Loucy (cell line): Measurements from ENCODE around the gene GPR52.

Experiments used
- H2AFZ ChIP-seq: fragments of 200-600 bp; sonication (generic); 2 replicates; pipeline ENCODE4 v1.6.0; 2016; ENCODE audit warnings: antibody characterized with exemption, mild to moderate bottlenecking, low read length, moderate library complexity
- H3F3A ChIP-seq: fragments of 200-600 bp; 2 replicates; pipeline ENCODE4 v1.6.0; 2016; ENCODE audit warnings: antibody characterized with exemption, low read depth, mild to moderate bottlenecking
- H3K27me3 ChIP-seq: fragments of 200-600 bp; sonication (generic); 2 replicates; pipeline ENCODE4 v1.6.1; 2014; ENCODE audit warnings: low read length, mild to moderate bottlenecking; ENCODE audit not compliant: insufficient read depth, poor library complexity, severe bottlenecking
- H3K36me3 ChIP-seq: fragments of 200-600 bp; sonication (generic); 2 replicates; pipeline ENCODE4 v1.6.1; 2016; ENCODE audit warnings: low read length; ENCODE audit not compliant: insufficient read depth
- H3K4me1 ChIP-seq: fragments of 200-600 bp; sonication (generic); 2 replicates; pipeline ENCODE4 v1.5.1; 2014; ENCODE audit warnings: low read length, mild to moderate bottlenecking; ENCODE audit not compliant: insufficient read depth, poor library complexity, severe bottlenecking
- H3K4me2 ChIP-seq: fragments of 200-600 bp; sonication (generic); 2 replicates; pipeline ENCODE4 v1.6.0; 2014; ENCODE audit warnings: antibody characterized with exemption, low read length, low read depth, mild to moderate bottlenecking; ENCODE audit not compliant: poor library complexity, severe bottlenecking
- H3K4me3 ChIP-seq: fragments of 200-600 bp; sonication (generic); 2 replicates; pipeline ENCODE4 v1.5.1; 2014; ENCODE audit warnings: low read length, mild to moderate bottlenecking, mixed read lengths; ENCODE audit not compliant: poor library complexity, severe bottlenecking
- H3K79me2 ChIP-seq: fragments of 200-600 bp; sonication (generic); 2 replicates; pipeline ENCODE4 v1.6.1; 2014; ENCODE audit warnings: low read length; ENCODE audit not compliant: insufficient read depth
- H3K9ac ChIP-seq: fragments of 200-600 bp; sonication (generic); 2 replicates; pipeline ENCODE4 v1.6.0; 2014; ENCODE audit warnings: mild to moderate bottlenecking, low read depth, low read length, moderate library complexity; ENCODE audit not compliant: poor library complexity, severe bottlenecking
- H3K9me2 ChIP-seq: fragments of 200-600 bp; sonication (generic); replicated peaks from 2 replicates; pipeline ENCODE4 v1.6.1; 2016; ENCODE audit warnings: low read depth, low read length, mixed read lengths
- H3K9me3 ChIP-seq: fragments of 200-600 bp; sonication (generic); 2 replicates; pipeline ENCODE4 v1.6.1; 2014; ENCODE audit warnings: mild to moderate bottlenecking, antibody characterized with exemption, low read length, low read depth; ENCODE audit not compliant: insufficient read depth
- H4K20me1 ChIP-seq: fragments of 200-600 bp; sonication (generic); 2 replicates; pipeline ENCODE4 v1.6.0; 2014; ENCODE audit warnings: antibody characterized with exemption, low read length, mild to moderate bottlenecking; ENCODE audit not compliant: insufficient read depth, poor library complexity, severe bottlenecking
- EZH2phosphoT487 ChIP-seq: fragments of 200-600 bp; IDR thresholded peaks from 2 replicates; pipeline ENCODE4 v1.6.1; 2018; ENCODE audit warnings: antibody characterized with exemption, mild to moderate bottlenecking, moderate library complexity, borderline replicate concordance
- TF ChIP-seq, protein P1 (sequence below): fragments of 200-600 bp; sonication (generic); conservative IDR thresholded peaks from 2 replicates; pipeline ENCODE4 v1.5.1; 2014; ENCODE audit warnings: mild to moderate bottlenecking, antibody characterized with exemption, low read length

The GPR52 gene

DNA sequence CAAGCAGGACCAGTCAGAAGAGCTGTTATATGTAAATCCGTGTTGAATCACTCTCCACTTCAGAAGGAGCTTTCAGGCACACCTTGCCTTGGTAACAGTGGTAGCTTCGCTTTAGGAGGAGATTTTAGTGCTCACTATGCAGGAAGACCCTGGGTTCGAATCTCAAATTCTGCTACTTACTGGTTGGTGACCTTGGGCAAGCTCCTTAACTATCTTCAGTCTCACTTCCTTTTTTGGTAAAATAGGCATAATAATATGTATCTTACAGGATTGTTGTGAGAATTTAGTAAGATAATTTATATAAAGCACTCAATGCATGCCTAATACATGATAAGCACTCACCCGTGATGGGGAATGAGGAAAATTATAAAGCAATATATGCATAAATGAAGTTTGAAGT, 46.7 kb upstream of the GPR52 start:
- no peaks in the 10 kb centered on the region for H4K20me1 ChIP-seq
- no peaks in the 10 kb centered on the region for H3K4me1 ChIP-seq
- no peak overlapping the region for H3K4me3 ChIP-seq
- H3K27me3 ChIP-seq = no peaks in the 10 kb centered on the region
- 0 out of 2 replicates have a peak, but pooled peaks cover 6% of the 10 kb centered on the region for H3K9me3 ChIP-seq
- H2AFZ ChIP-seq = no peak overlapping the region
- H3K36me3 ChIP-seq = peaks cover 17% of the 10 kb centered on the region; the same call in 1 of the 2 replicates
- H3K9me2 ChIP-seq = no peaks in the 10 kb centered on the region
- no peaks in the 10 kb centered on the region for H3K79me2 ChIP-seq
- TF ChIP-seq, protein P1, sequence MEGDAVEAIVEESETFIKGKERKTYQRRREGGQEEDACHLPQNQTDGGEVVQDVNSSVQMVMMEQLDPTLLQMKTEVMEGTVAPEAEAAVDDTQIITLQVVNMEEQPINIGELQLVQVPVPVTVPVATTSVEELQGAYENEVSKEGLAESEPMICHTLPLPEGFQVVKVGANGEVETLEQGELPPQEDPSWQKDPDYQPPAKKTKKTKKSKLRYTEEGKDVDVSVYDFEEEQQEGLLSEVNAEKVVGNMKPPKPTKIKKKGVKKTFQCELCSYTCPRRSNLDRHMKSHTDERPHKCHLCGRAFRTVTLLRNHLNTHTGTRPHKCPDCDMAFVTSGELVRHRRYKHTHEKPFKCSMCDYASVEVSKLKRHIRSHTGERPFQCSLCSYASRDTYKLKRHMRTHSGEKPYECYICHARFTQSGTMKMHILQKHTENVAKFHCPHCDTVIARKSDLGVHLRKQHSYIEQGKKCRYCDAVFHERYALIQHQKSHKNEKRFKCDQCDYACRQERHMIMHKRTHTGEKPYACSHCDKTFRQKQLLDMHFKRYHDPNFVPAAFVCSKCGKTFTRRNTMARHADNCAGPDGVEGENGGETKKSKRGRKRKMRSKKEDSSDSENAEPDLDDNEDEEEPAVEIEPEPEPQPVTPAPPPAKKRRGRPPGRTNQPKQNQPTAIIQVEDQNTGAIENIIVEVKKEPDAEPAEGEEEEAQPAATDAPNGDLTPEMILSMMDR = no peak
- TF ChIP-seq EZH2phosphoT487 = no peak
- H3K4me2 ChIP-seq = no peak overlapping the region
- H3K9ac ChIP-seq = no peak overlapping the region
- H3F3A ChIP-seq = no peaks in the 10 kb centered on the region

DNA sequence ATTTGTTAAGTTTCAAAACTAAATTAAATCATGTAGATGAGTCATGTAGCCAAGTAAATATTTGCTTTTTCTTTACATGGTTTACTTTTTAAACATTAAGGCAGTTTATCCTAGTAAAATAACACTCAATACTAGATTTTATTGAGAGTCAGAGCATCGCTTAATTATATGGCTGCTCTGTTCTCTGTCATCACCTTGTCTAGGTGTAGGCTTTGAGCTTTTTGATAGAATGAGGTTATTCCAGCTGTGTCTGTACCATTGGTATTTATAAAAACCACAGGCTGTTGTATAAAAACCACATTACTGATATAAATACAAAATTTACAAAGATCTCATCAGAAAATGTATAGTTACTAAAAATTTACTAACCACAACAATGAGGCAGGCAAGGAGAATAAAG, 42.5 kb upstream of the GPR52 start:
- TF ChIP-seq, protein P1 = no peak
- TF ChIP-seq EZH2phosphoT487 = no peak
- no peak overlapping the region for H3K4me2 ChIP-seq
- no peak overlapping the region for H3K9ac ChIP-seq
- no peaks in the 10 kb centered on the region for H3K79me2 ChIP-seq
- H2AFZ ChIP-seq = no peak overlapping the region
- no peaks in the 10 kb centered on the region for H3K27me3 ChIP-seq
- H3K9me3 ChIP-seq = no peaks in the 10 kb centered on the region
- no peaks in the 10 kb centered on the region for H3K36me3 ChIP-seq
- no peaks in the 10 kb centered on the region for H3K9me2 ChIP-seq
- H3F3A ChIP-seq = no peaks in the 10 kb centered on the region
- H4K20me1 ChIP-seq = no peaks in the 10 kb centered on the region
- no peaks in the 10 kb centered on the region for H3K4me1 ChIP-seq
- no peak overlapping the region for H3K4me3 ChIP-seq

DNA sequence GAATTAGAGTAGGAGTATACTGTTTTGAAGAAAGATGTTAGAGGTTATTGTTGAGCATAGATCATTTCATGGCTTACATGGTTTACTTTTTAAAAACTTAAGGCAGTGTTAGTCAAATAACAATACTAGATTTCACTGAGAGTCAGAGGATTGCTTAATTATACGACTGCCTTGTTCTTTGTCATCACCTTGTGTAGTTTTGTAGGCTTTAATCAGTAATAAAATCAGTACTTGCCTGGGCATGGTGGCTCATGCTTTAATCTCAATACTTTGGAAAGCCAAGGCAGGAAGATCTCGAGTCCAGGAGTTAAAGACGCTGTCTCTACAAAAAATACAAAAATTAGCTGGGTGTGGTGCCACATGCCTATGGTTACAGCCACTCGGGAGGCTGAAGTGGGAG, 41.3 kb upstream of the GPR52 start:
- Histone ChIP-seq H4K20me1 (no peaks in the 10 kb centered on the region), H3K79me2 (no peaks in the 10 kb centered on the region), H3K36me3 (no peaks in the 10 kb centered on the region), H3K9me3 (no peaks in the 10 kb centered on the region), H3K9ac (no peak overlapping the region), H2AFZ (no peak overlapping the region), H3K4me2 (no peak overlapping the region), H3K4me1 (no peaks in the 10 kb centered on the region), H3K9me2 (no peaks in the 10 kb centered on the region), H3K27me3 (no peaks in the 10 kb centered on the region), H3K4me3 (no peak overlapping the region), H3F3A (no peaks in the 10 kb centered on the region)
- TF ChIP-seq, protein P1 = no peak
- TF ChIP-seq EZH2phosphoT487 = no peak
